Activated CD8-positive, alpha-beta T cell treated with anti-CD3 and anti-CD28 coated beads for 36 hours (primary cell): ENCODE measurements around the gene HRC. TPM values are rescaled to one million over a fixed set of nuclear protein-coding genes. Genes with fewer than 3 reads are reported as not detected.
"Not testable (repeated sequence)": the region's sequence is repeated elsewhere in the genome, so short reads cannot be mapped to it uniquely, and the experiment has no call there.

Experiments
- ATAC-seq: fragments of 200-7000 bp; cut with Tn5 transposase; one replicate; pipeline ENCODE4 v1.10.0; 2021; ENCODE audit warnings: mild to moderate bottlenecking, moderate library complexity
- CTCF ChIA-PET: fragments of 350-600 bp; sonication (Branson Sonifier 250); formaldehyde crosslinking; loops from one replicate; lab custom pipeline; 2021; ENCODE audit warnings: antibody characterized with exemption; lab: Charles Lee
- POLR2A ChIA-PET: fragments of 350-600 bp; sonication (Branson Sonifier 250); formaldehyde crosslinking; loops from one replicate; lab custom pipeline; 2021; ENCODE audit warnings: antibody characterized with exemption; lab: Charles Lee
- DNase-seq: peaks from one replicate; pipeline ENCODE4 v3.0.0-alpha.2; 2020
- H3K27ac Mint-ChIP-seq: one replicate; pipeline ENCODE4 v1.8.0; 2021; ENCODE audit warnings: mild to moderate bottlenecking, mixed read lengths
- H3K27me3 Mint-ChIP-seq: one replicate; pipeline ENCODE4 v1.8.0; 2021; ENCODE audit warnings: mixed read lengths
- H3K36me3 Mint-ChIP-seq: one replicate; pipeline ENCODE4 v1.8.0; 2021; ENCODE audit warnings: low read depth, mixed read lengths
- H3K4me1 Mint-ChIP-seq: one replicate; pipeline ENCODE4 v1.8.0; 2021; ENCODE audit warnings: low read depth, mixed read lengths
- H3K4me3 Mint-ChIP-seq: one replicate; pipeline ENCODE4 v1.8.0; 2021; ENCODE audit warnings: mild to moderate bottlenecking, moderate library complexity, mixed read lengths
- H3K9me3 Mint-ChIP-seq: one replicate; pipeline ENCODE4 v1.8.0; 2021; ENCODE audit warnings: mixed read lengths
- intact Hi-C: fragments of 100-400 bp; cut with micrococcal nuclease; formaldehyde crosslinking; loops from one replicate; pipeline ENCODE4 v1.10.0; 2022
- total RNA-seq, 2 experiments: library from RNA; stranded (reverse); gene quantifications; one replicate each; pipeline ENCODE4 v1.2.3, GENCODE V29; 2021
- TF ChIP-seq, protein P1 (sequence below): fragments of 200-600 bp; IDR thresholded peaks from one replicate; pipeline ENCODE4 v1.8.0; 2022; ENCODE audit warnings: antibody characterized with exemption, mild to moderate bottlenecking

The HRC gene
- total RNA-seq, 2 experiments from 2014 or later, result not detected

DNA sequence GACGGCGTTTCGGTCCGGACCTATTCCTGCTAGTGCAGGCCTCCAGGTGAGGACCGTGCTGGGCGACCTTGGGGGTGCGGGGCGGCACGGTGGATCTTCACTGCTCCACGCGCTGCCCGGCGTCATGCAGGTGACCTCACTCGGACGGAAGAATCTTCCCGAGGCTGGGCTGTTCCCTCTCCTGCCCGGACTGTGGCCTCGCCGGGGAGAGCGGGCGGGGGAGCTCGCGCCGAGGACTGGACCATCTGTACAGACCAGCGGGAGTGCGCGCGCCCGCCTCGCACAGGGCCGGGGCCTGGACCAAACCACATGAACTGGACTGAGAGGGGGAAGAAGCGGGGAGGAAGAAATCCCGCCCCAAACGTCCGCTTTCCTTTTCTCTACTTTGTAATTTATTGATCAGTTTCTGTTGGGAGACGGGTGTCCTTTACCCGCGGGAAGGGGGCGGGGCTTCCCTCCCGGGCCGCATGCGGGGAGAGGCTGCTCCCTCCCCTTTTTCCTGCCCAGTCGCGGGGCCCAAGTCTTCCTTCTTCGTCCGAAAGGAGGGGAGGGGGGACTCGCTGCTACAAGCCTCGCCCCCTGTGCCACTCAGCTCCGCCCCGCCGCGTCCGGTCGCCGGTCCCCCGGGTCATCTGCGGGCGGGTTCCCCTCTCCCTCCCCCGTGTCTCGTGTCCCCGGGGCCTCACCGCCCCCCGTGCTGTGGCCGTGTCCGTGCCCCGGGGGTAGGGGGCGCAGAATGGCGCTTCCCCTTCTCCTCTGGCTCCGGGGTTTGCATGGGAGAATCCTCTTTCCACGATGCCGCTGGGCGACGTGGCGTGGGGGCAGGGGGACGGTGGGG, 4.9 kb downstream of the HRC start:
- DNase-seq, result peak; percentile 46
- peak; percentile 13 for ATAC-seq
- peaks cover 2% of the 10 kb centered on the region for H3K9me3 Mint-ChIP-seq
- H3K4me1 Mint-ChIP-seq, result peaks cover 27% of the 10 kb centered on the region
- H3K4me3 Mint-ChIP-seq, result peak overlapping the region; percentile 69
- ChIA-PET CTCF (interaction anchor here (0.9 to 1.5 kb wide), 4 partner anchors 36 to 58 kb away, joined by 3 to 10 read pairs (median 3); partner anchors contain the start of gene LIN7B), POLR2A (interaction anchor here (0.6 to 0.9 kb wide), 2 partner anchors 12 to 74 kb away, joined by 3 read pairs; no protein-coding TSS in a partner anchor)
- intact Hi-C loops, result no loop called here
- peaks cover 66% of the 10 kb centered on the region for H3K27me3 Mint-ChIP-seq
- no peak overlapping the region for H3K27ac Mint-ChIP-seq
- TF ChIP-seq, protein P1, sequence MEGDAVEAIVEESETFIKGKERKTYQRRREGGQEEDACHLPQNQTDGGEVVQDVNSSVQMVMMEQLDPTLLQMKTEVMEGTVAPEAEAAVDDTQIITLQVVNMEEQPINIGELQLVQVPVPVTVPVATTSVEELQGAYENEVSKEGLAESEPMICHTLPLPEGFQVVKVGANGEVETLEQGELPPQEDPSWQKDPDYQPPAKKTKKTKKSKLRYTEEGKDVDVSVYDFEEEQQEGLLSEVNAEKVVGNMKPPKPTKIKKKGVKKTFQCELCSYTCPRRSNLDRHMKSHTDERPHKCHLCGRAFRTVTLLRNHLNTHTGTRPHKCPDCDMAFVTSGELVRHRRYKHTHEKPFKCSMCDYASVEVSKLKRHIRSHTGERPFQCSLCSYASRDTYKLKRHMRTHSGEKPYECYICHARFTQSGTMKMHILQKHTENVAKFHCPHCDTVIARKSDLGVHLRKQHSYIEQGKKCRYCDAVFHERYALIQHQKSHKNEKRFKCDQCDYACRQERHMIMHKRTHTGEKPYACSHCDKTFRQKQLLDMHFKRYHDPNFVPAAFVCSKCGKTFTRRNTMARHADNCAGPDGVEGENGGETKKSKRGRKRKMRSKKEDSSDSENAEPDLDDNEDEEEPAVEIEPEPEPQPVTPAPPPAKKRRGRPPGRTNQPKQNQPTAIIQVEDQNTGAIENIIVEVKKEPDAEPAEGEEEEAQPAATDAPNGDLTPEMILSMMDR, result no peak
- no peaks in the 10 kb centered on the region for H3K36me3 Mint-ChIP-seq

DNA sequence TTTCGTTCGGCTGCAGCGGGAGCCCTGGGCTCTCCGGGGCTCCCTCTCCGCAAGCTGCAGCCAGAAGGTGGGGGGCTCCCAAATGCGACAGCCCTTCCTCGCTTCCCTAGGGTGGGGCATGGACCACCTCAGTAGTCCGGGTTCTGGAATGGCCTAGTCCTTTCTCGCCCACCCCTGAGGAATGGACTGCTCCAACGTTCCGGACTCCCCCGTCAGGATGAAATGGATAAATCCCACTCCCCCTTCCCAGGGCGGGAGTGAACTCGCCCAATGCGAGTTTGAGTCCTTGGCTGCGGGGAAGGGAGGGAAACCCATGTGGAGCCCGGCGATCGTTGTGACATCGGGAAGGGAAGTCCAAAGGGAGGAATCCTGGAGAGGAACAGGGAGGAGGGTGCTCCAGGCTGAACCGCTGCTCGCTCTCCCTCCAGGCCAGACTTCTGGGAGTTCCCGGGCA, 5.5 kb downstream of the HRC start:
- TF ChIP-seq, protein P1, result no peak
- intact Hi-C loops, result loop anchor here (5.0 kb wide), 1 partner anchor 52 kb away; no protein-coding TSS in a partner anchor
- Mint-ChIP-seq H3K36me3 (no peaks in the 10 kb centered on the region), H3K27ac (no peak overlapping the region), H3K27me3 (peaks cover 68% of the 10 kb centered on the region), H3K9me3 (peaks cover 2% of the 10 kb centered on the region), H3K4me3 (peak overlapping the region; percentile 69), H3K4me1 (peaks cover 27% of the 10 kb centered on the region)
- DNase-seq (no peak), ATAC-seq (no peak)
- ChIA-PET POLR2A (interaction anchor here (0.6 to 1.7 kb wide), 2 partner anchors 15 to 75 kb away, joined by 3 to 7 read pairs; no protein-coding TSS in a partner anchor), CTCF (interaction anchor here (0.9 to 6.2 kb wide), 5 partner anchors 29 to 59 kb away, joined by 3 to 36 read pairs (median 5); partner anchors contain the start of gene LIN7B)

DNA sequence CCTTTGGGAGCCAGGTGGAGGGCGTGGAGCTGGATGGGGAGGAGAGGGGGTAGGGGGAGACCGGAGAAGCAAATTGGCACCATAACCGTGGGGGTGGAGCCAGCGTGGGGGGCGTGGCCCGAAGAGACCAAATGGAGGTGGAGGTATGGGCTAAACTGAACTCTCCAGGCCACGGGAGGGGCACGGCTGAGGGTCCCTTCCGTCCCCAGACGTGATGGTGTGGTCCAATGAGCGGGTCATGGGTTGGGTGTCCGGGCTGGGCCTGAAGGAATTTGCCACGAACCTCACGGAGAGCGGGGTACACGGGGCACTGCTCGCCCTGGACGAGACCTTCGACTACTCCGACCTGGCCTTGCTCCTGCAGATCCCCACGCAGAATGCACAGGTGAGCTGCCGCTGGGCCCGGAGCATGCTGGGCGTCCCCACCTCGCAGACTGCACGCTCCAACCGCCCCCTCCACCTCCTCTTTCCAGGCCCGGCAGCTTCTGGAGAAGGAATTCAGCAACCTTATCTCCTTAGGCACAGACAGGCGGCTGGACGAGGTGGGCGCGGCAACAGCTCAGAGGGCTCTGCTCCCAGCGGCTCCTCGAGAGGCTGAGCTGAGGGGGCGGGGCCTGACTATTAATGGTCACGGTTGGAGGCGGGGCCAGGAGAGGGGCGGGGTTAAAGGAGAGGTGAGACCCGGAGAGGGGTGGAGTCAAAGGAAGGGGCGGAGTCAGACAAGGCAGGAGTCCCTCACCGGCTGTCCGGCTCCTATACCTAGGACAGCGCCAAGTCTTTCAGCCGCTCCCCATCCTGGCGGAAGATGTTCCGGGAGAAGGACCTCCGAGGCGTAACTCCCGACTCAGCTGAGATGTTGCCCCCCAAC, 6.2 kb downstream of the HRC start:
- Mint-ChIP-seq H3K9me3 (peaks cover 1% of the 10 kb centered on the region), H3K27me3 (peaks cover 63% of the 10 kb centered on the region), H3K36me3 (no peaks in the 10 kb centered on the region), H3K4me1 (peaks cover 27% of the 10 kb centered on the region), H3K27ac (no peak overlapping the region), H3K4me3 (peak overlapping the region; percentile 62)
- ATAC-seq (peak; percentile 68), DNase-seq (peak; percentile 95)
- POLR2A ChIA-PET, result interaction anchor here (0.6 to 1.7 kb wide), 3 partner anchors 15 to 354 kb away, joined by 3 to 7 read pairs (median 3); no protein-coding TSS in a partner anchor
- intact Hi-C loops, result loop anchor here (5.0 kb wide), 1 partner anchor 52 kb away; no protein-coding TSS in a partner anchor
- CTCF ChIA-PET, result interaction anchor here (0.9 to 6.2 kb wide), 8 partner anchors 10 to 60 kb away, joined by 3 to 36 read pairs (median 4); partner anchors contain the start of gene LIN7B
- TF ChIP-seq, protein P1, result no peak

DNA sequence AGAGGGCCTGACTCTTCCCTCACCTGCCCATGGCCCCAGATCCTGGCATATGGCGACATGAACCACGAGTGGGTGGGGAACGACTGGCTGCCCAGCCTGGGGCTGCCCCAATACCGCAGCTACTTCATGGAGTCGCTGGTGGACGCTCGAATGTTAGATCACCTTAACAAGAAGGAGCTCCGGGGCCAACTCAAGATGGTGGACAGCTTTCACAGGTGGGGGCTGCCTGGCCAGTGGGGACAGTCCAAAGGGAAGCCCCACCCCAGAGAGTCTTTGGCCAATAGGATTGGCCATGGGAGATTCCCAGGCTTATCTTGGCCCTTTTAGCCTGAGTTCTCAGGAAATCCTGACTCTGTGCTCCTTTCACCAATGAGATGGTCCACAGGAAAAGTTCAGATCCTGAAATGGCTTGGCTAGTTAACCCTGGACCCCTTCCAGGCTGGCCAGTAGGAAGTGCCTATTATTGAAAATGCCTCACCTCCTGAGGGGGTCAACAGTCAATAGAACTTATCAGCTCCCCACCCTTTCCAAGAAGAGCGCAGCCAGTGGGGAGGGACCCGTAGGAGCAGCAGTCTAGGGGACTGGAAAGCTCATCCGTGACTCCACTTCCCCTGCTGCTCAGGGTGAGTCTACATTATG, 7.0 kb downstream of the HRC start:
- DNase-seq, result no peak
- Mint-ChIP-seq H3K27me3 (peaks cover 57% of the 10 kb centered on the region), H3K9me3 (no peaks in the 10 kb centered on the region), H3K4me3 (no peak overlapping the region), H3K27ac (no peak overlapping the region), H3K36me3 (no peaks in the 10 kb centered on the region), H3K4me1 (peaks cover 28% of the 10 kb centered on the region)
- no peak for ATAC-seq
- TF ChIP-seq, protein P1, result no peak
- ChIA-PET CTCF (interaction anchor here (1.1 to 6.2 kb wide), 6 partner anchors 9 to 51 kb away, joined by 3 to 36 read pairs (median 4); partner anchors contain the start of gene LIN7B), POLR2A (interaction anchor here (0.6 to 1.7 kb wide), 2 partner anchors 14 to 353 kb away, joined by 3 to 7 read pairs; no protein-coding TSS in a partner anchor)
- intact Hi-C loops, result loop anchor here (5.0 kb wide), 1 partner anchor 51 kb away; no protein-coding TSS in a partner anchor

DNA sequence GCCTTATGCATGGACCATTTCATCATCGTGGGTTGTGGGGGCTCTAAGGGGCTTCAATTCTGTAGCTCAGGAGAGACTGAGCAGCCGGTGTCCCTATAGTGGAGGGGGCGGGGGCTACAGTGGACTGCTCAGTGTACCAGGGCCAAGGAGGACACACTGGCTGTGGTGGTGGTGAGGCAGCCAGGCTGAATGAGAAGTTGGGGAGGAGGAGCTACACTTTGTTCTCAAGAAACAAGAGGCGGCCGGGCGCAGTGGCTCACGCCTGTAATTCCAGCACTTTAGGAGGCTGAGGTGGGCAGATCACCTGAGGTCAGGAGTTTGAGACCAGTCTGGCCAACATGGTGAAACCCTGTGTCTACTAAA, 8.8 kb downstream of the HRC start:
- intact Hi-C loops, result loop anchor here (5.0 kb wide), 1 partner anchor 49 kb away; no protein-coding TSS in a partner anchor
- ChIA-PET CTCF (interaction anchor here (0.6 to 6.2 kb wide), 21 partner anchors 13 to 1429 kb away, joined by 3 to 36 read pairs (median 4); partner anchors contain the start of genes GYS1, LIN7B and RUVBL2), POLR2A (interaction anchor here (0.8 to 1.0 kb wide), 3 partner anchors 14 to 147 kb away, joined by 3 to 4 read pairs (median 4); no protein-coding TSS in a partner anchor)
- H3K27ac Mint-ChIP-seq, DNase-seq, H3K36me3 Mint-ChIP-seq, ATAC-seq, H3K4me3 Mint-ChIP-seq, H3K9me3 Mint-ChIP-seq: not testable (repeated sequence)
- H3K27me3 Mint-ChIP-seq, result peaks cover 53% of the 10 kb centered on the region
- peaks cover 28% of the 10 kb centered on the region for H3K4me1 Mint-ChIP-seq
